SH-SY5Y (cell line): ENCODE results near the gene ZNF618.

Experiments
- GATA2 ChIP-seq: IDR thresholded peaks from 2 replicates; pipeline ENCODE4 v1.6.1; 2011; ENCODE audit warnings: mild to moderate bottlenecking, low read depth, low read length
- GATA3 ChIP-seq: IDR thresholded peaks from 2 replicates; pipeline ENCODE4 v1.6.1; 2011; ENCODE audit warnings: low read depth, mild to moderate bottlenecking, low read length, moderate library complexity

The ZNF618 gene

DNA sequence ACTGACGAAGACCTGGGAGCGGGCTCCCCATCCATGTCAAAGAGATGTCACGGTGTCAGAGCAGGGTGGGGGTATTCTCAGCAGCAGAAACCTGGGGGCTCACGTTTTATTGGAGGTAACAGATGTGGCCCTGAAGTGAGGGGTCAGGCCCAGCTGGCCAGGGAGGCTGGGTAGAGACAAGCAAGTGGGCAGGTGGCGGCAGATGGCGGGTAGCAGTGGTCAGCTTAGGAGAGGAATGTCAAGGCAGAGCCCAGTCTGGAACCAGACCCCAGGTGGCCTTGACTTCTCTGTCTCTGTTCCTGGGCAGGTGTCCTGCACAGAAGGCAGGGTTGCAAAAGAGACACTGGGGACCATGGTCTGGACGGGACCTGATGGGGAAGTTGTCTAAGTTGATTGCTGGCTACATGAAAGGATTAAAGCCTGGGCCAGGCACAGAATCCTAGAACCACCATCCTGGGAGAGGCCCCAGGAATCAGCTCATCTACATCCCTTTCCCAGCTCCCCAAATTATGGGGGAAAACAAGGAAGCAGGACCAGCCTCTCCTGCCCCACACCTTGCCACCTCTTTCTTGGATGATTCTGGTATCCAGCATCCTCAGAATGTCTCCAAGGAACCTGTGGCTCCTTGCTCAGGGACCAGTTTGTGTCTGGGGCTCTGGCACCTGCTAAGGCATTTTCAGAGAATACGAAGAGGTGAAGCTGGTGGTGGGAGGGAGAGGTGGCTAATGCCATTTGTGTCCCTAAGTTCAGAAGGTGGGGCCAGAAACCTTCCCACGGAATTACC lies 129.5 kb downstream of the ZNF618 start:
- TF ChIP-seq GATA2 (no peak), GATA3 (no peak)

DNA sequence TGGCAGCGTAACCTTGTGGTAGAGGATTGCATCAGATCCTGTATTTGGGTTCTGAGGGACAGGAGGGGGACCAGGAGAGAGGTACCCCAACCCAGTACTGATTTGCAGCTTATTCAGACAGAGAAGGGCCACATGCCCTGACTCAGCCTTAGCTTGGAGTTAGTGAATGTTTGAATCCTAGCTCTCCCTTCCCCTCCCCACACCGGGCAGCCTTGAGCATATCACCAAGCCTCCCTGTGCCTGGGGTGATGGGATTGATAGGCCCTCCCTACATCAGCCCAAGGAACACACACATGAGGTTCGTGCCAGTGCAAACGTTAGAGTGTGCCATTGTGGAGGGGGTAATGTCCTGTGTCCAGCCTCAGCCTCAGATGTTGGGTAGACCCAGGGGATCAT lies 130.0 kb downstream of the ZNF618 start:
- TF ChIP-seq GATA2 (no peak), GATA3 (no peak)

DNA sequence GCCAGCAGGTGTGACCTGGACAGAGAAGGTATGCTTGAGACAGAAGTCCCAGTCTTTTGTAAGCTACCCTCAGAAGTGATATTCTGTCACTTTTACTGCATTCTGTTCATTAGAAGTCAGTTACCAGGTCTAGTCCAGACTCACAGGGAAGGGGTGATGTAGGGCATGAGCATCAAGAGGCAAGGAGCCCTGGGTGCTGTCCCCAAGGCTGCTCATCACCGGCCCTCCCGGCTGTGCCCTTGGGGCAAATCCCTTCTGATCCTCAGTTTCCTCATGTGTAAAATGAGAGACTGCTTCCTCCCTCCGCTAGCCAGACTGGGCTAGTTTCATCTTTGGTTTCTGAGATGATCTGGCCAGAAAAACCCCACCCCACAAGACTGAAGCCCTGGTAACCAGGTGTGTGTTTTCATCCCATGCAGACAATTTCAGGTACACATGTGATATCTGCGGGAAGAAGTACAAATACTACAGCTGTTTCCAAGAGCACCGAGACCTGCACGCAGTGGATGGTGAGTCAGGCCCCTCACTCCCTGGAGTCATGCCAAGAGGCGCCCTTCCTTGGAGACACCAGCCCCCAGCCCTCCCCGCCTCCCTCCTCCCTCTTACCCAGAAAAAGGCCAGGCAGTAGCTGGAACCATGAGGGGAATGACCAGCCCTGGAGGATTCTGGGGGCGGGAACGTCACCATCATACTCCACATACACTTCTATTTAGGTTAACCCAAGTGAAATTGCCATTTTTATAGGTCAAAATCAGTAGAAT lies 131.0 kb downstream of the ZNF618 start:
- no peak for TF ChIP-seq GATA3
- TF ChIP-seq GATA2: no peak

DNA sequence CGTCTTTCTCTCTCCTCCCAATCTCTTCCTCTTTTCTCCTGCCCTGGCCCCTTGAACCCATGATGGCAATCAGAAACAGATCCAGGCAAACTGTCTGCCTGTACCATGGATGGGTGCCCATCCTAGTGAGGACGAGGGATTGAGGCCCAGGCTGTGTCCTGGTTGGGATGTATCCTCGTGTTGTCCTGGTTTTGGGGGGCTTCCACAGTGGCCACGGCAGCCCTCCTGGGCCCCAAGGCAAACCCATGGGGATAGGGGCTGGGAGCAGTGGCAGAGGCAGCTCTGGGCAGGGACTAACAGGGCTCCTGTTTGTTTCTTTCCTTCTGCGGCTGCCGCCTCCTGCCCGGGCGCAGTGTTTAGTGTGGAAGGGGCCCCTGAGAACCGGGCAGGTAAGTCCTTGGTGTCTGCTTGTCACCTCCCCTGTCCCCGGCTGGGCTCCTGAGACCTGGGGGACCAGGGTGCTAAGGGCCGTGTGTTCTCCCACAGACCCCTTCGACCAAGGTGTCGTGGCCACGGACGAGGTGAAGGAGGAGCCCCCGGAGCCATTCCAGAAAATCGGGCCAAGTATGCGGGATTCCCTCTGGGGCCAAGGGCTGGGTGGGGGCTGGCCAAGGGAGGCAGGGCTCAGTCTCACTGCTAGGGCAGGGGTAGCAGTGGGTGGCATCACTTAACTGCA lies 132.0 kb downstream of the ZNF618 start:
- TF ChIP-seq GATA2 (no peak), GATA3 (no peak)

DNA sequence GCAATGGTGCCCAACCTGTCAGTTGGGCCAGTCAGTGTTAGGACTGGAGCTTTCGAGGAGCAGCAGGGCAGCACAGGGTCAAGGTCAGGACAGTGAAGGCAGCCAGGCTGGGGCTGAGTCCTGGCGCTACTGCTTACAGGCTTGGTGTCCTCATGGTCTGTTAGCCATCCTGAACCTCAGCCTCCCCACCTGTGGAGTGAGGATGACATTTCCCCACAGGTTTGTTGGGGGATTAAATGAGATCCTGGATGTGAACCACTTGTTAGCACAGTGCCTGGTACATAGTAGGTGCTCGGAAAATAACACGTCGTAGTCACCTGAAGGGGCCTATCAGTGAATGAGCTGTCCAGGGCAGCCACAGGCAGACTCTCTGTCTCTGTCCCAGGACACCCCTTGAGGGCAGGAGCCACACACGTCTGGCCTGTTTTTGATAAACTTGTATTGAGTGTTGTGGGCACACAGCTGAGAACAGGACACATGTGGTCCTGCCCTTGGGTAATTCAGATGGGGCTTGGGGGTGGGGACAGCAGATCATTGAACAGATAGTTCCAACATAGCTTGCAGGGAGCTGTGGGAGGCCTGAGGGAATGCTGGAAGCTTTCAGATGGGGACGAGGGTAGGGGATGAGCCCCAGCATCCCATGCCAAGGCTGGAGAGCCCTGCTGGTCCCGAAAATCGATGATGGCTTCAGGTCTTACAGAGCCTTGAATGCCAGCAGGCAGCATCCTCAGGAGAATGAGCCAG lies 132.7 kb downstream of the ZNF618 start:
- TF ChIP-seq GATA2 (no peak), GATA3 (no peak)

DNA sequence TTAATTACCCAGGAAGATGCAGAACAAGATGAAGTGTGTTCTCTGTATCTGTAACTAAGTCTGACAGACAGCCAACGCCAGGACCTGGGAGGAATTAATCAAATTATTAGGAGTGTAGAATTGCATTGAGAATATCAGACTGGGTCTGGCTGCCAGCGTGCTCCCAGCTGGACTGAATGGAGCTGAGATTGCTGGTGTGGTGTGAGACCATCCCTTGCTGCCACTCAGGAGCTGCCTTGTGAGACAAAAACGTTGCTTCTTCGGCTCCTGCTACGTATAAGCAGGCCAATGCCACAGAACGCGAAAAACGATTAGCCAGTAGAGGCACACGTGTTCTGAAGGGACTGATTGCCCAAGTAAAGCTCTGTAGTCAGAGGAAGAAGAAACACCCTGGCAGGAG lies 135.2 kb downstream of the ZNF618 start:
- no peak for TF ChIP-seq GATA3
- no peak for TF ChIP-seq GATA2

DNA sequence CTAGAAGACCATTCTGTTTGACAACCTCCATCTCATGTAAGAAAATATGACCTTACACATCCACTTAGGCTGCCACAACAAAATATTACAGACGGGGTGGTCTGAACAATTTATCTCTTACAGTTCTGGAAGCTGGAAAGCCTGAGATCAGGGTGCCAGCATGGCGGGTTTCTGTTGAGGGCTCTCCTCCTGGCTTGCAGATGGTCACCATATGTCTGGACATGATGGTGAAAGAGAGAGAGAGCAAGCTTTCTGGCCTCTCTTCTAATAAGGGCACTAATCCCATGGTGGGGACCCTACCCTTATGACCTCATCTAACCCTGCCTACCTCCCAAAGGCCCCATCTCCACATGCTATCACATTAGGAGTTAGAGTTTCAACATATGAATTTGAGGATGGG lies 136.0 kb downstream of the ZNF618 start:
- TF ChIP-seq GATA3 (no peak), GATA2 (no peak)

DNA sequence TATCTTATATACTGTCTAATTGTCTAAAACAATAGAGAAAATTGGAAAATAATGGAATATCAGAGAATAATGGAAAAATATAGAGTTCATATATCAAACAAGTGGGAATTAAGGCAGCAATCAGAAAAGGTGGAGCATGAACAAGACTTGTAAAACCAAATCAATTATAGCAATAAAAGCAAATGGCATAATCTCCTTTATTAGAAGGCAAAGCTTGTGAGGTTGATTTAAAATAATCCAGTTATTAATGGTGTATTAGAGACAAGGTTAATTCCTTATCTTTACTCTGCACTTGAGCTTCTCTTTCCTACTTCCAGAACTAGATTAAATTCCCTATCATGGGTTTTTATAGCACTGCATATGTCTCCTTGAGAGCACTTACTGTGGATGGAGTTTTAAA lies 137.9 kb downstream of the ZNF618 start:
- TF ChIP-seq GATA2: no peak
- no peak for TF ChIP-seq GATA3

DNA sequence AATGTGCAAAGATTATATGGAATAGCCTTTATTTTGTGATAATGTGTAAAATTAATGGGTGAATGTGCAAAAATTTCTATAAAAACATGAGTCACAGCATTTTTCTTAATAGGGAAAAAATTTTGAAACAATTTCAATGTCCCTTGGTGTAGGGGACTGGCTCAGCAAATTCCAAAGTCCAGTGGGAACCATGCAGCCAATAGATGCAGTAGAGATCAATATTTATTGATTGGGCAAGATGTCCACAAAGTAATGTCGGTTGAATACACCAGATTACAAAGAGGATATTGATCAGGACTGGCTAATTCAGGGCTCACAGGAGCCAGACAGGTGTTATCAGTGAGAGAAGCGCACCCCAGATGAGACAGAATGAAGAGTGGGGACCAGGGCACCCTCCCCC lies 139.5 kb downstream of the ZNF618 start:
- TF ChIP-seq GATA3 (no peak), GATA2 (no peak)

DNA sequence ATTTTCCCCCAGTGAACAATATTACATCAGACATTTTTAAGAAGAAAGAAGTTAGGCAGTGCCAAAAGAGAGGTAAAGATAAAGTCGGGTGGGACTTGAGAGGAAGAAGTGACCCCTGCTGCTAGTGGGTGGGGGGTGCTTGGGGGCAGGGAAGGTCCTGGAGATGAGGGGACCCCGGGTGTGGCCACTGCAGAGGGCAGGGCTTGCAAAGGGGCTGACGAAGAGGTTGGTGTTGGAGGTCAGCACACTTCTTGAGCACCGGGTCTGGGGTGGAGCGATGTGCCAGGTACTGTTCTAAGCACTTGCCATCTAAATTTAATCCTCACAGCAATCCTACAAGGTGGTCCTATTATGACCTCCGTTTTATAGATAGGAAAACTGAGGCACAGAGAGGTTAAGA lies 140.0 kb downstream of the ZNF618 start:
- TF ChIP-seq GATA3: no peak
- no peak for TF ChIP-seq GATA2

DNA sequence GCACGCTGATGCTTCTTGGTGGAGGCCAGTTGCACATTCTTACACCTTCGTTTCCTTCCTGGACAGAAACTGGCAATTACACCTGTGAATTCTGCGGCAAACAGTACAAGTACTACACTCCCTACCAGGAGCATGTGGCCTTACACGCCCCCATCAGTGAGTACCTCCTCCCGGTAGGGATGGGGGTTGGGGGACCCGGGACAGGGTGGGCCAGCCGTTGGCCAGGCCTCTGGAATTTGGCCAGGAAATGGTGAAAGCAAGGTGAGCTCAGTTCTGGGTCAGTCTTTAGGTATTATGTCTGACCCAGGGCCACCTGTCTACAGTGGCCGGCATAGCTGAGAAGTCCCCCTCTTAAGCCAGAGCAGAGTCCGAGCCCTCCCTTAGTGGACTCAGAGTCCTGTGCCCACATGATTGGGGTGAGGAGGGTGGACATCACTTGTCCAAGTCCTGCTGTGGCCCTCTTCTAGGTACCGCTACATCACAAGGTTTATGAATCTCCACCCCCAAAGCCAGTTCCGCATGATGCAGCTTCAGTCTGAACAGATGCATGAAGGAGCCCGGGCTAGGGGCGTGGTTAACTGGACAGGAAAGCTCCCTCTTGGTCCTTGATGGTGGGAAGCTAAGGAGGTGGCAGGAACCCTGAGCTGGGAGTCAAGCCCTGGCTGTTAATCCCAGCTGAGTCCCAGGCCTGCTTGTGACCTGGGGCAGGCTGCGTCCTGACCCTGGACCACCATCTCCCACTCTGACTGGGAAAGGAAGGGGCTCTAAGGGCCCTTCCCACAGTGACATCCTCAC lies 140.7 kb downstream of the ZNF618 start:
- TF ChIP-seq GATA2 (no peak), GATA3 (no peak)

DNA sequence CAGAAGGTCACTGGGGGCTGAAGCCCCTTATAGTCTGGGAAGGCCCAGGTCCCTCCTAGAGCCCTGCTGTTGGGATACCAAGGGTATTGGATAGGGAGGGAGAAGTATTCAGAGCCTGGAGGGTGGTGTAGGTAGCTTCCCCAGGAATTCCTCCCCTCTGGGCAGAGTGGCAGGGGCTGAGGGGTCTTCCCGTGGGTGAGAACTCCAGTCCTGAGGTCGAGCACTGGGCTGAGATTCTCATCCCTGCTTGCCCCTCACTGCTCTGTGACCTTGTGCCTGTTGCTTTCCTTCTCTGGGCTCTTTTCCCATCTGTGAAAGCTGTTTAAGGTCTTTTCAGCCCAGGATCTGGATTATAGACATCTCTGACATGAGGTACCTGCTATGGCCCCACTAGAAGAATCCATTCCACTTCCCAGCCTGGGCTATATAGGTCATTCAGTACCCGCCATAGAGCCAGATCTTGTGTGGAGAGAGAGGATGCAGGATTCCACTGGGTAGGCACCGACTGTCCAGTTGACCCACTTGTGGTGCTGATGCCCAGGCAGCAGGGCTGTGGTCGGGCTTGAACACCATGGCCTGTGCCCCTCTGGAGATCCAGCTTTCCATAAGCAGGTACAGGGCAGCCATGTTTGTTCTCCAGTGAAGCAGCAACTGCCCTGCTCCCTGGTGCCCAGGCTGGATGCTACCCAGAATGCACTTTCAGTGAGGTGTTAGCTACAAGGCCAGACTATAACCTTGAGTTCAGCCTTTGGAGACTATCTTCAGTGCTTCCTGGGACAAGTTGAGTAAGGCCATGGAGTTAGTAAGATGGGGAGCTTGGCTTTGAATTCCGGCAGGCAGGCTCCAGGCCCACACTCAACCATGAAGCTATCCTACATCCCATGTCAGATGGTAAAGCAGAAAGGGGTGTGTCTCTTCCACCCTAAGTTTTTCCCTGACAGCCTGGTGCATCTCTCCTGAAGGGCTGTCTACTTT lies 141.9 kb downstream of the ZNF618 start:
- TF ChIP-seq GATA2: no peak
- TF ChIP-seq GATA3: no peak
